ENCODE results near the gene JUND. TPM values are rescaled to one million over a fixed set of nuclear protein-coding genes. Genes with fewer than 3 reads are reported as not detected.

Gene JUND
- total RNA-seq, 1 experiment from 2014 or later, result 103 TPM

DNA sequence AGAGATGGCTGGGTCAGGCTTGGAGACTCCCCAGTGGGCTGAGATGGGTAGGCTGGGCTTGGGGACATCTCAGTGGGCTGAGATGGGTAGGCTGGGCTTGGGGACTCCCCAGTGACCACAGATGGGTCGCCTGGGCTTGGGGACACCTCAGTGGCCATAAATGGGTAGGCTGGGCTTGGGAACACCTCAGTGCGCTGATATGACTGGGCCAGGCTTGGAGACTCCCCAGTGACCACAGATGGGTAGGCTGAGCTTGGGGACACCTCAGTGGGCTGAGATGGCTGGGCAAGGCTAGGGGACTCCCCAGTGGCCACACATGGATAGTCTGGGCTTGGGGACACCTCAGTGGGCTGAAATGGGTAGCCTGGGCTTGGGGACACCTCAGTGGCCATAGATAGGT, 19.9 kb downstream of the JUND start:
- H3K4ac ChIP-seq (ENCODE audit: low read depth, low read length), result no peak overlapping the region
- H3K27me3 ChIP-seq (ENCODE audit: insufficient read depth, low read length), result no peaks in the 10 kb centered on the region
- H3K9me3 Mint-ChIP-seq, result no peaks in the 10 kb centered on the region; a peak in 2 of 5 replicates
- H3K4me1 Mint-ChIP-seq, result 0 out of 4 replicates have a peak, but pooled peaks cover 0 to 2% of the 10 kb centered on the region in 2 experiments
- H3K4me1 ChIP-seq (ENCODE audit: insufficient read depth, low read length), result no peaks in the 10 kb centered on the region
- H3K27ac ChIP-seq (ENCODE audit: insufficient read length, low read depth, low read length), result no peak overlapping the region
- no peaks in the 10 kb centered on the region for H3K79me1 ChIP-seq (ENCODE audit: insufficient read depth, low read depth, low read length, poor library complexity, severe bottlenecking)
- peaks cover 13% of the 10 kb centered on the region for H3K27me3 Mint-ChIP-seq (ENCODE audit: low read depth)
- H2BK5ac ChIP-seq (ENCODE audit: insufficient read length, low read length), result no peak overlapping the region
- no peak overlapping the region for H4K5ac ChIP-seq (ENCODE audit: insufficient read length, low read depth, low read length)
- no peaks in the 10 kb centered on the region for H3K9me3 ChIP-seq (ENCODE audit: control insufficient read depth, low read depth, low read length)
- no peak overlapping the region for H2BK12ac ChIP-seq (ENCODE audit: insufficient read length, low read depth, low read length)
- H2AFZ ChIP-seq (ENCODE audit: low read length), result no peak overlapping the region
- DNase-seq, result no peak
- H3K56ac ChIP-seq (ENCODE audit: insufficient read length, low read depth, low read length), result no peak overlapping the region
- no peaks in the 10 kb centered on the region for H3K23me2 ChIP-seq (ENCODE audit: insufficient read length, low read depth, low read length, poor library complexity, severe bottlenecking)
- no peaks in the 10 kb centered on the region for H3K79me2 ChIP-seq (ENCODE audit: insufficient read depth, low read length)
- H2BK20ac ChIP-seq (ENCODE audit: low read depth, low read length, poor library complexity, severe bottlenecking), result no peak overlapping the region
- no peak overlapping the region for H4K8ac ChIP-seq (replicated peaks; ENCODE audit: insufficient read length, low read depth, low read length)
- H3K27ac Mint-ChIP-seq, result no peak overlapping the region; a peak in 1 of 7 replicates
- no peak overlapping the region for H2BK120ac ChIP-seq (ENCODE audit: low read depth, low read length, poor library complexity, severe bottlenecking)
- no peak overlapping the region for H4K91ac ChIP-seq (ENCODE audit: insufficient read length, low read depth, low read length)
- H3K23ac ChIP-seq (ENCODE audit: insufficient read length, low read depth, low read length), result no peak overlapping the region
- no peaks in the 10 kb centered on the region for H4K20me1 ChIP-seq (ENCODE audit: control insufficient read depth, insufficient read depth, insufficient read length)
- H3K9ac ChIP-seq (ENCODE audit: extremely low read depth, insufficient read length, low read length), result no peak overlapping the region
- H2AK5ac ChIP-seq (ENCODE audit: insufficient read length, low read length), result no peak overlapping the region
- H3K18ac ChIP-seq (ENCODE audit: insufficient read length, low read depth, low read length), result no peak overlapping the region
- H3K4me2 ChIP-seq (ENCODE audit: insufficient read depth, insufficient read length, low read length), result no peak overlapping the region
- no peak overlapping the region for H2BK15ac ChIP-seq (ENCODE audit: low read depth, low read length)
- no peak overlapping the region for H3K4me3 Mint-ChIP-seq
- H3K14ac ChIP-seq (ENCODE audit: insufficient read depth, low read length), result no peak overlapping the region
- no CpG with 5 or more reads among the region's 2 CpGs for WGBS (ENCODE audit: extremely low coverage, insufficient read length, low lambda C conversion rate)
- H3K36me3 Mint-ChIP-seq (ENCODE audit: insufficient read depth in 1 of 3, low read depth in 3 of 3), result peaks cover 2 to 8% (median 5%) of the 10 kb centered on the region in 3 experiments; a peak in 4 of 7 replicates
- no peak overlapping the region for H3T11ph ChIP-seq (ENCODE audit: low read length)
- no peak for TF ChIP-seq CTCF (conservative IDR thresholded peaks at IDR 0.05)

Measured in H9 (cell line).